SK-N-SH (cell line): ENCODE data around the gene ATG7. TPM values are rescaled to one million over a fixed set of nuclear protein-coding genes. Genes with fewer than 3 reads are reported as not detected.

Source experiments
- CTCF ChIA-PET: fragments of 300-600, 350-600 bp; formaldehyde crosslinking; extraction: SDS; loops from one replicate; lab custom pipeline; 2021; lab: Yijun Ruan, JAX
- POLR2A ChIA-PET: fragments of 350-600 bp; sonication (Branson Sonifier 250); formaldehyde crosslinking; extraction: SDS; loops from one replicate; lab custom pipeline; 2020; ENCODE audit warnings: antibody characterized with exemption, inconsistent platforms; lab: Yijun Ruan, JAX
- DNase-seq: peaks from one replicate; pipeline ENCODE4 v3.0.0; 2012
- H2AFZ ChIP-seq: fragments of 200-600 bp; sonication (generic); 2 replicates; pipeline ENCODE4 v1.8.1; 2016; ENCODE audit warnings: antibody characterized with exemption, mild to moderate bottlenecking, low read depth
- H3F3A ChIP-seq: fragments of 200-600 bp; sonication (generic); replicated peaks from 2 replicates; pipeline ENCODE3; 2016; ENCODE audit warnings: antibody characterized with exemption, mild to moderate bottlenecking; ENCODE audit not compliant: insufficient read depth
- H3K27ac ChIP-seq, 2 experiments: fragments of 200-500 bp in 1 of 2; fragments of 200-600 bp in 1 of 2; sonication (Bioruptor generic) in 1 of 2; sonication (generic), shearing (Covaris generic) in 1 of 2; 2 replicates each; pipeline versions ENCODE4 v1.5.1 to v1.6.1; 2014 to 2016; ENCODE audit warnings: low read depth in 2 of 2, inconsistent platforms in 1 of 2, low read length in 1 of 2, mild to moderate bottlenecking in 1 of 2, mixed read lengths in 1 of 2
- H3K27me3 ChIP-seq: fragments of 200-600 bp; sonication (generic), shearing (Covaris generic); 2 replicates; pipeline ENCODE4 v1.6.1; 2016; ENCODE audit warnings: mixed run types; ENCODE audit not compliant: insufficient read depth
- H3K36me3 ChIP-seq, 2 experiments: fragments of 200-500 bp in 1 of 2; fragments of 200-600 bp in 1 of 2; sonication (Bioruptor generic) in 1 of 2; sonication (generic) in 1 of 2; replicated peaks in 1 of 2; 2 replicates each; pipeline versions ENCODE3 to v1.5.1; 2014 to 2016; ENCODE audit warnings: low read length in 1 of 2, mild to moderate bottlenecking in 1 of 2; ENCODE audit not compliant: insufficient read depth in 2 of 2, control insufficient read depth in 1 of 2
- H3K4me1 ChIP-seq, 2 experiments: fragments of 200-500 bp in 1 of 2; fragments of 200-600 bp in 1 of 2; sonication (Bioruptor generic) in 1 of 2; sonication (generic), shearing (Covaris generic) in 1 of 2; 2 replicates each; pipeline versions ENCODE4 v1.5.1 to v1.6.1; 2014 to 2016; ENCODE audit warnings: low read depth in 1 of 2, low read length in 1 of 2, mixed run types in 1 of 2; ENCODE audit not compliant: insufficient read depth in 2 of 2, control insufficient read depth in 1 of 2
- H3K4me2 ChIP-seq: fragments of 200-600 bp; sonication (generic), shearing (Covaris generic); 2 replicates; pipeline ENCODE4 v1.6.1; 2017; ENCODE audit warnings: mixed run types
- H3K4me3 ChIP-seq, 2 experiments: fragments of 200-500 bp in 1 of 2; fragments of 200-600 bp in 1 of 2; sonication (Bioruptor generic) in 1 of 2; sonication (generic), shearing (Covaris generic) in 1 of 2; 2 replicates each; pipeline versions ENCODE4 v1.5.1 to v1.8.1; 2014 to 2016; ENCODE audit warnings: low read depth in 2 of 2, inconsistent platforms in 1 of 2, low read length in 1 of 2, mild to moderate bottlenecking in 1 of 2, mixed read lengths in 1 of 2, moderate library complexity in 1 of 2
- H3K79me2 ChIP-seq: fragments of 200-600 bp; sonication (generic); 2 replicates; pipeline ENCODE4 v1.8.1; 2017; ENCODE audit warnings: mild to moderate bottlenecking; ENCODE audit not compliant: insufficient read depth
- H3K9ac ChIP-seq: fragments of 200-600 bp; sonication (generic); 2 replicates; pipeline ENCODE4 v1.6.1; 2017; ENCODE audit warnings: mixed run types
- H3K9me2 ChIP-seq: fragments of 200-600 bp; sonication (generic); 2 replicates; pipeline ENCODE4 v1.6.1; 2017; ENCODE audit warnings: mixed run types
- H3K9me3 ChIP-seq: fragments of 200-600 bp; sonication (generic); 2 replicates; pipeline ENCODE4 v1.6.1; 2017; ENCODE audit warnings: mixed run types, mild to moderate bottlenecking, moderate library complexity
- H4K20me1 ChIP-seq: fragments of 200-600 bp; sonication (generic); 2 replicates; pipeline ENCODE4 v1.6.1; 2017; ENCODE audit warnings: mild to moderate bottlenecking, mixed run types; ENCODE audit not compliant: insufficient read depth
- GABPA ChIP-seq: IDR thresholded peaks from 2 replicates; pipeline ENCODE4 v1.4.0; 2012; ENCODE audit warnings: low read depth, mild to moderate bottlenecking
- IRF3 ChIP-seq: fragments of 150-350 bp; IDR thresholded peaks from 2 replicates; pipeline ENCODE4 v1.6.1; 2016; ENCODE audit warnings: mild to moderate bottlenecking, low read depth, low read length
- REST ChIP-seq: IDR thresholded peaks from 2 replicates; pipeline ENCODE4 v1.6.1; 2012; ENCODE audit warnings: mild to moderate bottlenecking, low read depth, low read length, moderate library complexity
- WGBS: methylation state at CpG from one replicate; pipeline ENCODE4 v1.1.6; 2017; ENCODE audit warnings: low lambda C conversion rate; 5-methylcytosine and 5-hydroxymethylcytosine counted together
- polyA plus RNA-seq, 3 experiments: library from polyadenylated mRNA; depleted of rRNA; stranded (reverse); fragments of >200 nt; gene quantifications; 2 replicates each; pipeline ENCODE4 v1.2.3, GENCODE V29; 2012
- TF ChIP-seq, protein P1 (sequence below): IDR thresholded peaks from 2 replicates; pipeline ENCODE4; 2012

Gene ATG7
- polyA plus RNA-seq, 1 of the 3 experiments (the other 2 are of a cell fraction): 29.5 TPM

DNA sequence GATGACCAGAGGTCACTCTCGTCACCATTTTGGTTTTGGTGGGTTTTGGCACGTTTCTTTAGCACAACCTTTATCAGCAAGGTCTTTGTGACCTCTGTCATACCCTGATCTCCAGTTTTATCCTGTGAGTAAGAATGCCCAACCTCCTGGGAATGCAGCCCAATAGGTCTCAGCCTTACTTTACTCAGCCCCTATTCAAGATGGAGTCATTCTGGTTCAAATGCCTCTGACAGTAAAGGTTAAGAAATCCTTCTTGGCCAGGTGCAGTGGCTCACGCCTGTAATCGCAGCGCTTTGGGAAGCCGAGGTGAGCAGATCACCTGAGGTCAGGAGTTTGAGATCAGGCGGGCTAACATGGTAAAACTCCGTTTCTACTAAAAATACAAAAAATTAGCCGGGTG, 3.2 kb upstream of the ATG7 start:
- H3K4me2 ChIP-seq: no peak overlapping the region
- CTCF ChIA-PET: no interaction called here
- H3K79me2 ChIP-seq: peaks cover 19% of the 10 kb centered on the region
- 77% methylated on average over 9 of the region's 9 CpGs for WGBS
- H3K4me1 ChIP-seq: peaks cover 10 to 15% of the 10 kb centered on the region in 2 experiments; a peak in 3 of 4 replicates
- H3F3A ChIP-seq: no peaks in the 10 kb centered on the region
- H2AFZ ChIP-seq: no peak overlapping the region
- H4K20me1 ChIP-seq: no peaks in the 10 kb centered on the region
- H3K27ac ChIP-seq: no peak overlapping the region
- POLR2A ChIA-PET: no interaction called here
- H3K27me3 ChIP-seq: no peaks in the 10 kb centered on the region
- TF ChIP-seq GABPA: no peak
- TF ChIP-seq REST: no peak
- TF ChIP-seq, protein P1, sequence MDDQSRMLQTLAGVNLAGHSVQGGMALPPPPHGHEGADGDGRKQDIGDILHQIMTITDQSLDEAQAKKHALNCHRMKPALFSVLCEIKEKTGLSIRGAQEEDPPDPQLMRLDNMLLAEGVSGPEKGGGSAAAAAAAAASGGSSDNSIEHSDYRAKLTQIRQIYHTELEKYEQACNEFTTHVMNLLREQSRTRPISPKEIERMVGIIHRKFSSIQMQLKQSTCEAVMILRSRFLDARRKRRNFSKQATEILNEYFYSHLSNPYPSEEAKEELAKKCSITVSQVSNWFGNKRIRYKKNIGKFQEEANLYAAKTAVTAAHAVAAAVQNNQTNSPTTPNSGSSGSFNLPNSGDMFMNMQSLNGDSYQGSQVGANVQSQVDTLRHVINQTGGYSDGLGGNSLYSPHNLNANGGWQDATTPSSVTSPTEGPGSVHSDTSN: no peak
- no peak overlapping the region for H3K9ac ChIP-seq
- H3K36me3 ChIP-seq: no peaks in the 10 kb centered on the region
- H3K9me3 ChIP-seq: no peaks in the 10 kb centered on the region
- DNase-seq: no peak
- no peaks in the 10 kb centered on the region for H3K9me2 ChIP-seq
- no peak overlapping the region for H3K4me3 ChIP-seq

- no peaks in the 10 kb centered on the region for H4K20me1 ChIP-seq
- H2AFZ ChIP-seq: 0 out of 2 replicates have a peak overlapping the region, but pooled peaks have one; percentile 32
- H3K36me3 ChIP-seq: peaks cover 0 to 5% of the 10 kb centered on the region in 2 experiments
- TF ChIP-seq IRF3: no peak
- peak overlapping the region; percentile 73 to 76 for H3K27ac ChIP-seq
- CTCF ChIA-PET: interaction anchor here (1.1 to 2.6 kb wide), 2 partner anchors 13 to 15 kb away, joined by 3 to 8 read pairs; no protein-coding TSS in a partner anchor
- H3K9ac ChIP-seq: peak overlapping the region; percentile 95
- H3K79me2 ChIP-seq: peaks cover 59% of the 10 kb centered on the region
- H3K9me2 ChIP-seq: no peaks in the 10 kb centered on the region
- no peak for DNase-seq
- H3K27me3 ChIP-seq: no peaks in the 10 kb centered on the region
- POLR2A ChIA-PET: interaction anchor here (1.4 kb wide), 1 partner anchor 23 kb away, joined by 4 read pairs; no protein-coding TSS in a partner anchor
- 6% methylated on average over 9 of the region's 9 CpGs for WGBS
- H3K4me3 ChIP-seq: peak overlapping the region; percentile 83 to 96
- no peaks in the 10 kb centered on the region for H3K9me3 ChIP-seq
- peaks cover 14 to 24% of the 10 kb centered on the region in 2 experiments; a peak in 3 of 4 replicates for H3K4me1 ChIP-seq
- peak overlapping the region; percentile 85 for H3K4me2 ChIP-seq
- H3F3A ChIP-seq: peaks cover 3% of the 10 kb centered on the region
These were observed 843 bp downstream of the ATG7 start for GRCh38 chr3:11272906-11273574.
